Endothelial cell of umbilical vein (primary cell): ENCODE data around the gene CCNG1. TPM values are rescaled to one million over a fixed set of nuclear protein-coding genes. Genes with fewer than 3 reads are reported as not detected.
A peak's percentile ranks its signal among the peaks of the same experiment; 100 is the strongest.

Experiments
- BruUV-seq: library from RNA; stranded (reverse); fragments of 400-500 nt; replicated peaks from 2 replicates; lab custom pipeline; 2021; lab: Mats Ljungman, UMichigan
- CTCF ChIA-PET: fragments of 300-600, 350-600 bp; sonication (Branson Sonifier 250); formaldehyde crosslinking; loops from one replicate; lab custom pipeline; 2021; ENCODE audit warnings: antibody characterized with exemption, inconsistent platforms; lab: Charles Lee
- POLR2A ChIA-PET: fragments of 300-600, 350-600 bp; sonication (Branson Sonifier 250); formaldehyde crosslinking; loops from one replicate; lab custom pipeline; 2021; ENCODE audit warnings: antibody characterized with exemption, inconsistent platforms; lab: Charles Lee
- DNase-seq: peaks from one replicate; pipeline ENCODE4 v3.0.0-alpha.2; 2011; ENCODE audit warnings: low read depth, low spot score
- FAIRE-seq: peaks from 2 replicates; lab custom pipeline; 2011; peaks lifted over from hg19 to GRCh38; lab: Jason Lieb, UNC
- H2AFZ ChIP-seq: 2 replicates; pipeline ENCODE4 v1.6.0; 2012; ENCODE audit warnings: low read depth, low read length, control low read depth, inconsistent platforms
- H3K27ac ChIP-seq: 2 replicates; pipeline ENCODE4 v1.5.1; 2011; ENCODE audit warnings: low read depth, mild to moderate bottlenecking, control low read depth, low read length, moderate library complexity; ENCODE audit not compliant: insufficient read depth
- H3K27me3 ChIP-seq, 2 experiments: 2 replicates each; pipeline versions ENCODE4 v1.6.0 to v1.6.1; 2011; ENCODE audit warnings: low read length in 2 of 2, mixed read lengths in 1 of 2; ENCODE audit not compliant: control insufficient read depth in 2 of 2, insufficient read depth in 2 of 2
- H3K36me3 ChIP-seq, 2 experiments: 2 replicates in 1 of 2; 3 replicates in 1 of 2; pipeline ENCODE4 v1.5.1; 2011; ENCODE audit warnings: low read length in 2 of 2, mild to moderate bottlenecking in 1 of 2, moderate library complexity in 1 of 2; ENCODE audit not compliant: control insufficient read depth in 2 of 2, insufficient read depth in 2 of 2; ENCODE audit errors: extremely low read depth in 1 of 2
- H3K4me1 ChIP-seq: 3 replicates; pipeline ENCODE4 v1.5.1; 2011; ENCODE audit warnings: mild to moderate bottlenecking, low read length; ENCODE audit not compliant: control insufficient read depth, insufficient read depth; ENCODE audit errors: extremely low read depth
- H3K4me2 ChIP-seq: 2 replicates; pipeline ENCODE4 v1.6.1; 2011; ENCODE audit warnings: low read length, control low read depth, mixed read lengths; ENCODE audit not compliant: insufficient read depth
- H3K4me3 ChIP-seq, 3 experiments: fragments of 200-600 bp in 1 of 3; sonication (generic), shearing (Covaris generic) in 1 of 3; replicated peaks in 1 of 3; 2 replicates each; pipeline ENCODE4 v1.5.1; 2011 to 2016; ENCODE audit warnings: control low read depth in 3 of 3, low read length in 3 of 3, mild to moderate bottlenecking in 2 of 3, inconsistent platforms in 1 of 3, low read depth in 1 of 3, moderate library complexity in 1 of 3; ENCODE audit not compliant: insufficient read depth in 1 of 3
- H3K79me2 ChIP-seq: 2 replicates; pipeline ENCODE4 v1.6.0; 2012; ENCODE audit warnings: low read length, inconsistent platforms; ENCODE audit not compliant: control insufficient read depth, insufficient read depth
- H3K9ac ChIP-seq: replicated peaks from 2 replicates; pipeline ENCODE3; 2011; ENCODE audit warnings: low read length, control low read depth; ENCODE audit not compliant: insufficient read depth; ENCODE audit errors: extremely low read depth
- H3K9me1 ChIP-seq: replicated peaks from 3 replicates; pipeline ENCODE4 v1.6.0; 2011; ENCODE audit warnings: mild to moderate bottlenecking, low read length; ENCODE audit not compliant: control insufficient read depth, insufficient read depth; ENCODE audit errors: extremely low read depth
- H3K9me3 ChIP-seq: replicated peaks from 2 replicates; pipeline ENCODE4 v1.5.1; 2012; ENCODE audit warnings: low read length, inconsistent platforms; ENCODE audit not compliant: control insufficient read depth, insufficient read depth
- H4K20me1 ChIP-seq: replicated peaks from 2 replicates; pipeline ENCODE3; 2011; ENCODE audit warnings: mild to moderate bottlenecking, low read length; ENCODE audit not compliant: control insufficient read depth, insufficient read depth; ENCODE audit errors: extremely low read depth
- EZH2 ChIP-seq: IDR thresholded peaks from 2 replicates; pipeline ENCODE4 v1.6.1; 2012; ENCODE audit warnings: borderline replicate concordance, low read depth, mild to moderate bottlenecking, moderate library complexity, low read length, inconsistent platforms; ENCODE audit not compliant: severe bottlenecking
- FOS ChIP-seq: IDR thresholded peaks from 2 replicates; pipeline ENCODE4 v1.6.1; 2011; ENCODE audit warnings: mild to moderate bottlenecking, low read length, moderate library complexity, borderline replicate concordance; ENCODE audit not compliant: insufficient read depth
- GATA2 ChIP-seq: IDR thresholded peaks from 2 replicates; pipeline ENCODE4 v1.7.0; 2011; ENCODE audit warnings: low read depth, mild to moderate bottlenecking, moderate library complexity, mixed read lengths, low read length; ENCODE audit not compliant: insufficient read length, insufficient read depth
- JUN ChIP-seq: IDR thresholded peaks from 2 replicates; pipeline ENCODE4 v1.6.1; 2011; ENCODE audit warnings: borderline replicate concordance, low read depth; ENCODE audit not compliant: insufficient read length, insufficient read depth
- MYC ChIP-seq: IDR thresholded peaks from one replicate; pipeline ENCODE4 v1.6.1; 2011; ENCODE audit warnings: mild to moderate bottlenecking, low read depth, low read length
- POLR2A ChIP-seq: IDR thresholded peaks from 2 replicates; pipeline ENCODE4 v1.6.1; 2012; ENCODE audit warnings: low read depth, mild to moderate bottlenecking, control low read depth, low read length
- POLR2AphosphoS5 ChIP-seq: IDR thresholded peaks from 2 replicates; pipeline ENCODE4 v1.6.1; 2012; ENCODE audit warnings: low read depth, mild to moderate bottlenecking, control low read depth, low read length, moderate library complexity; ENCODE audit not compliant: insufficient read depth
- dilution Hi-C: fragments of 300-500 bp; cut with MboI; formaldehyde crosslinking; loops from one replicate; pipeline ENCODE4 v1.15.0; 2019; ENCODE audit warnings: low sequenced_read_pairs; ENCODE audit not compliant: extremely low pct_ligation_motif_present
- intact Hi-C: fragments of 100-400 bp; cut with micrococcal nuclease; formaldehyde crosslinking; loops from one replicate; pipeline ENCODE4 v1.10.0; 2022
- polyA plus RNA-seq, 4 experiments: library from polyadenylated mRNA; depleted of rRNA in 3 of 4; stranded (reverse) in 3 of 4; unstranded in 1 of 4; fragments of >200 nt; gene quantifications; 2 replicates each; pipeline versions ENCODE4 v1.2.1 to v1.2.3, GENCODE V29; 2011 to 2012; ENCODE audit warnings: missing spikeins in 1 of 4
- total RNA-seq: library from RNA; stranded (reverse); gene quantifications from 2 replicates; pipeline ENCODE4 v1.2.3, GENCODE V29; 2021
- TF ChIP-seq, protein P1 (sequence below): IDR thresholded peaks from 2 replicates; pipeline ENCODE4 v1.6.1; 2011; ENCODE audit not compliant: insufficient read depth, insufficient read length
- TF ChIP-seq, protein P2 (sequence below), 2 donors: IDR thresholded peaks; 1 replicate in 1 of 2; 2 replicates in 1 of 2; pipeline ENCODE4 v1.5.1; 2011; ENCODE audit warnings: low read length in 2 of 2, mild to moderate bottlenecking in 2 of 2, moderate library complexity in 2 of 2, control low read depth in 1 of 2, inconsistent platforms in 1 of 2, low read depth in 1 of 2; ENCODE audit not compliant: insufficient read depth in 1 of 2; ENCODE audit errors: extremely low read depth in 1 of 2

The CCNG1 gene
- total and polyA plus RNA-seq, 2 donors (not counting 3 experiments of a cell fraction or from before 2014, with no cell fraction given): 47.2 to 186 TPM

DNA sequence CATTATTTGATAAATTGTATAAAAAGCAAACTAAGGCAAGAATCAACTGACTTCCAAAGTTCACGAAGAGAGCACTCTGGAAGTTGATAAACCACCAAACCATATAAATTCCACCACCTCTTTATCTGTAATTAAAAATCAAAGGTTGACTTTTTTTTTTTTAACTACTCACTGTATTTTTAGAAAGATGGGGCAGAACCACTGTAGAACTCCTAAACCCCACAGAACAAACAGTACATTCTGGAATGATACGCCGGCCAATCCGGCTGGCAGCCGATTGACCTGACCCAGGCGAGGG, 435 bp upstream of the CCNG1 start:
- FAIRE-seq (no peak), DNase-seq (no peak)
- peaks cover 19% of the 10 kb centered on the region for H3K4me1 ChIP-seq
- no peaks in the 10 kb centered on the region for H3K9me3 ChIP-seq
- peak overlapping the region; percentile 8 for H3K27ac ChIP-seq
- TSS peak; percentile 72 for BruUV-seq
- dilution Hi-C loops (no loop called here), intact Hi-C loops (loop anchor here (1.0 kb wide), 2 partner anchors 23 to 68 kb away; partner anchors contain the start of genes HMMR, MAT2B and NUDCD2)
- no peaks in the 10 kb centered on the region for H3K9me1 ChIP-seq
- peak overlapping the region in 2 of 3 experiments; percentile 11 to 55 for H3K4me3 ChIP-seq
- POLR2A ChIA-PET: interaction anchor here (0.6 to 4.1 kb wide), 2 partner anchors 23 to 73 kb away, joined by 4 to 34 read pairs; partner anchors contain the start of genes HMMR and NUDCD2
- peaks cover 0 to 10% of the 10 kb centered on the region in 2 experiments for H3K27me3 ChIP-seq
- H3K36me3 ChIP-seq: peaks cover 8% of the 10 kb centered on the region in 2 experiments
- peaks cover 36% of the 10 kb centered on the region for H3K79me2 ChIP-seq
- peaks cover 5% of the 10 kb centered on the region for H4K20me1 ChIP-seq
- CTCF ChIA-PET: interaction anchor here (2.2 to 2.6 kb wide), 2 partner anchors 22 to 28 kb away, joined by 8 to 10 read pairs; partner anchors contain the start of genes HMMR and NUDCD2
- TF ChIP-seq, protein P1, sequence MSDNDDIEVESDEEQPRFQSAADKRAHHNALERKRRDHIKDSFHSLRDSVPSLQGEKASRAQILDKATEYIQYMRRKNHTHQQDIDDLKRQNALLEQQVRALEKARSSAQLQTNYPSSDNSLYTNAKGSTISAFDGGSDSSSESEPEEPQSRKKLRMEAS: no peak
- TF ChIP-seq FOS (no peak), GATA2 (no peak), EZH2 (no peak), POLR2AphosphoS5 (no peak), JUN (no peak), POLR2A (no peak), MYC (no peak)
- TF ChIP-seq, protein P2, sequence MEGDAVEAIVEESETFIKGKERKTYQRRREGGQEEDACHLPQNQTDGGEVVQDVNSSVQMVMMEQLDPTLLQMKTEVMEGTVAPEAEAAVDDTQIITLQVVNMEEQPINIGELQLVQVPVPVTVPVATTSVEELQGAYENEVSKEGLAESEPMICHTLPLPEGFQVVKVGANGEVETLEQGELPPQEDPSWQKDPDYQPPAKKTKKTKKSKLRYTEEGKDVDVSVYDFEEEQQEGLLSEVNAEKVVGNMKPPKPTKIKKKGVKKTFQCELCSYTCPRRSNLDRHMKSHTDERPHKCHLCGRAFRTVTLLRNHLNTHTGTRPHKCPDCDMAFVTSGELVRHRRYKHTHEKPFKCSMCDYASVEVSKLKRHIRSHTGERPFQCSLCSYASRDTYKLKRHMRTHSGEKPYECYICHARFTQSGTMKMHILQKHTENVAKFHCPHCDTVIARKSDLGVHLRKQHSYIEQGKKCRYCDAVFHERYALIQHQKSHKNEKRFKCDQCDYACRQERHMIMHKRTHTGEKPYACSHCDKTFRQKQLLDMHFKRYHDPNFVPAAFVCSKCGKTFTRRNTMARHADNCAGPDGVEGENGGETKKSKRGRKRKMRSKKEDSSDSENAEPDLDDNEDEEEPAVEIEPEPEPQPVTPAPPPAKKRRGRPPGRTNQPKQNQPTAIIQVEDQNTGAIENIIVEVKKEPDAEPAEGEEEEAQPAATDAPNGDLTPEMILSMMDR (IDR thresholded peaks at IDR 0.05; ENCODE audit: extremely low read depth in 1 of 2, insufficient read depth in 1 of 2, low read depth in 1 of 2, low read length in 2 of 2): no peak
- peak overlapping the region; percentile 82 for H3K4me2 ChIP-seq
- peak overlapping the region; percentile 84 for H2AFZ ChIP-seq
- peak overlapping the region; percentile 90 for H3K9ac ChIP-seq
